K562 (cell line): ENCODE measurements around the gene TTC27. TPM values are rescaled to one million over a fixed set of nuclear protein-coding genes. Genes with fewer than 3 reads are reported as not detected.

Source experiments
- ATAC-seq: fragments of 200-7000 bp; cut with Tn5 transposase; 3 replicates; pipeline ENCODE4 v1.9.1; 2020; ENCODE audit warnings: moderate library complexity
- BruUV-seq: library from RNA; stranded (reverse); fragments of 400-500 nt; replicated peaks from 2 replicates; lab custom pipeline; 2021; lab: Mats Ljungman, UMichigan
- CTCF ChIA-PET: fragments of 300-600 bp; formaldehyde crosslinking; extraction: SDS; loops from one replicate; lab custom pipeline; 2021; ENCODE audit warnings: low intra/inter-chr PET ratio; lab: Yijun Ruan, JAX
- POLR2A ChIA-PET: fragments of 300-600, 350-650 bp; sonication (Branson Sonifier 250); formaldehyde crosslinking; extraction: SDS; loops from one replicate; lab custom pipeline; 2021; ENCODE audit warnings: antibody characterized with exemption, inconsistent platforms; lab: Yijun Ruan, JAX
- DNase-seq, 4 experiments: peaks; one replicate each; pipeline versions ENCODE4 v3.0.0 to v3.0.0-alpha.2; 2011 to 2018; ENCODE audit warnings: low spot score in 3 of 4, mixed read lengths in 3 of 4; ENCODE audit errors: extremely low read depth in 1 of 4
- FAIRE-seq: peaks from 2 replicates; lab custom pipeline; 2011; peaks lifted over from hg19 to GRCh38; lab: Jason Lieb, UNC
- H2AFZ ChIP-seq: 2 replicates; pipeline ENCODE4 v1.6.0; 2011; ENCODE audit warnings: low read depth, low read length, control low read depth, inconsistent platforms
- H3K27ac ChIP-seq: fragments of 200-600 bp; 3 replicates; pipeline ENCODE4 v1.8.0; 2011; ENCODE audit warnings: low read depth, mild to moderate bottlenecking, control low read depth, inconsistent platforms, low read length, moderate library complexity, mixed read lengths; ENCODE audit errors: extremely low read depth
- H3K27me3 ChIP-seq, 2 experiments: fragments of 300-600 bp in 1 of 2; 2 replicates in 1 of 2; 3 replicates in 1 of 2; pipeline versions ENCODE4 v1.6.0 to v1.8.0; 2011; ENCODE audit warnings: inconsistent platforms in 2 of 2, low read length in 2 of 2, mild to moderate bottlenecking in 1 of 2, mixed read lengths in 1 of 2, moderate library complexity in 1 of 2; ENCODE audit not compliant: control insufficient read depth in 2 of 2, insufficient read depth in 2 of 2
- H3K36me3 ChIP-seq: fragments of 300-600 bp; 3 replicates; pipeline ENCODE4 v1.8.0; 2011; ENCODE audit warnings: mild to moderate bottlenecking, low read length, inconsistent platforms; ENCODE audit not compliant: control insufficient read depth, insufficient read depth
- H3K4me1 ChIP-seq, 2 experiments: fragments of 200-600 bp in 1 of 2; replicated peaks in 1 of 2; 2 replicates in 1 of 2; 3 replicates in 1 of 2; pipeline versions ENCODE4 v1.5.1 to v1.8.0; 2011; ENCODE audit warnings: inconsistent platforms in 2 of 2, low read length in 2 of 2, mild to moderate bottlenecking in 1 of 2, mixed read lengths in 1 of 2, moderate library complexity in 1 of 2; ENCODE audit not compliant: control insufficient read depth in 2 of 2, insufficient read depth in 2 of 2
- H3K4me2 ChIP-seq: 2 replicates; pipeline ENCODE4 v1.6.1; 2011; ENCODE audit warnings: low read length, control low read depth, inconsistent platforms, mixed read lengths; ENCODE audit not compliant: insufficient read depth
- H3K4me3 ChIP-seq: fragments of 200-600 bp; sonication (generic), shearing (Covaris generic); 2 replicates; pipeline ENCODE4 v1.5.1; 2016; ENCODE audit warnings: control low read depth, inconsistent platforms
- H3K79me2 ChIP-seq: fragments of 200-600 bp; 3 replicates; pipeline ENCODE4 v1.8.0; 2011; ENCODE audit warnings: low read length, inconsistent platforms; ENCODE audit not compliant: control insufficient read depth, insufficient read depth
- H3K9ac ChIP-seq, 2 experiments: 2 replicates each; pipeline versions ENCODE4 v1.6.0 to v1.6.1; 2011; ENCODE audit warnings: low read depth in 2 of 2, low read length in 2 of 2, control low read depth in 1 of 2, inconsistent platforms in 1 of 2, mild to moderate bottlenecking in 1 of 2, mixed read lengths in 1 of 2; ENCODE audit not compliant: insufficient read depth in 1 of 2
- H3K9me1 ChIP-seq: one replicate; pipeline ENCODE4 v1.6.0; 2011; ENCODE audit warnings: inconsistent platforms, mild to moderate bottlenecking, low read length, moderate library complexity; ENCODE audit not compliant: control insufficient read depth, insufficient read depth
- H3K9me3 ChIP-seq: replicated peaks from 2 replicates; pipeline ENCODE4 v1.5.1; 2011; ENCODE audit warnings: low read depth, low read length, inconsistent platforms; ENCODE audit not compliant: control insufficient read depth, insufficient read depth
- H4K20me1 ChIP-seq: replicated peaks from 2 replicates; pipeline ENCODE4 v1.6.1; 2011; ENCODE audit warnings: low read length, inconsistent platforms, mixed read lengths; ENCODE audit not compliant: control insufficient read depth, insufficient read depth
- ARID2 ChIP-seq: fragments of 450-650 bp; IDR thresholded peaks from 2 replicates; pipeline ENCODE4 v1.6.1; 2017; ENCODE audit warnings: antibody characterized with exemption, mild to moderate bottlenecking
- BHLHE40 ChIP-seq: IDR thresholded peaks from 2 replicates; pipeline ENCODE4 v1.6.1; 2011; ENCODE audit warnings: low read length, improper control_type of control experiment
- DMBX1 ChIP-seq: fragments of 250-450 bp; sonication (Bioruptor Pico); IDR thresholded peaks from 2 replicates; pipeline ENCODE4 v1.8.0; 2022; ENCODE audit warnings: inconsistent platforms, mild to moderate bottlenecking, moderate library complexity, borderline replicate concordance
- ESRRB ChIP-seq: fragments of 250-450 bp; sonication (Bioruptor Pico); IDR thresholded peaks from 2 replicates; pipeline ENCODE4 v1.5.0; 2020; ENCODE audit warnings: mild to moderate bottlenecking, moderate library complexity, borderline replicate concordance
- GABPB1 ChIP-seq: sonication (generic); formaldehyde crosslinking; IDR thresholded peaks from 2 replicates; pipeline ENCODE4 v1.8.0; 2022; ENCODE audit warnings: mild to moderate bottlenecking, missing genetic modification reagents
- ILK ChIP-seq: fragments of 450-650 bp; IDR thresholded peaks from 2 replicates; pipeline ENCODE4 v1.6.1; 2016; ENCODE audit warnings: missing genetic modification characterization, low read depth, mild to moderate bottlenecking, missing compliant biosample characterization, moderate library complexity, borderline replicate concordance
- MAX ChIP-seq: sonication (generic); formaldehyde crosslinking; IDR thresholded peaks from 2 replicates; pipeline ENCODE4 v1.9.0; 2022; ENCODE audit warnings: mild to moderate bottlenecking, missing genetic modification reagents
- RBM25 ChIP-seq: fragments of 200-400 bp; formaldehyde crosslinking; IDR thresholded peaks from 2 replicates; pipeline ENCODE4 v1.6.1; 2018; ENCODE audit warnings: low read length, low read depth, moderate library complexity; ENCODE audit not compliant: severe bottlenecking
- SMARCE1 ChIP-seq: fragments of 450-650 bp; IDR thresholded peaks from 2 replicates; pipeline ENCODE4 v1.7.1; 2016; ENCODE audit warnings: mild to moderate bottlenecking
- TSC22D4 ChIP-seq: fragments of 450-650 bp; IDR thresholded peaks from 2 replicates; pipeline ENCODE4 v1.6.1; 2016; ENCODE audit warnings: missing genetic modification characterization, missing biosample characterization, control low read depth
- ZNF785 ChIP-seq: fragments of 250-450 bp; sonication (Bioruptor Pico); IDR thresholded peaks from 2 replicates; pipeline ENCODE4 v1.4.0; 2020; ENCODE audit warnings: mild to moderate bottlenecking
- WGBS: fragments of 100-300 bp; shearing (Covaris generic); methylation state at CpG from one replicate; pipeline ENCODE4 v1.1.6; 2016; ENCODE audit warnings: low coverage, mixed read lengths; ENCODE audit not compliant: insufficient coverage; ENCODE audit errors: missing lambda C conversion rate; 5-methylcytosine and 5-hydroxymethylcytosine counted together
- in situ Hi-C: fragments of 300-500 bp; cut with MboI; formaldehyde crosslinking; loops from 4 replicates; pipeline ENCODE4 v1.15.0; 2018; ENCODE audit warnings: inconsistent platforms, mixed read lengths
- intact Hi-C: fragments of 100-400 bp; cut with micrococcal nuclease; formaldehyde crosslinking; loops from 2 replicates; pipeline ENCODE4 v1.14.2; 2022
- polyA plus RNA-seq, 8 experiments: library from polyadenylated mRNA; depleted of rRNA in 4 of 8; stranded (reverse) in 5 of 8; unstranded in 3 of 8; fragments of >200 nt; fragmentation: Nextera tagmentation in 2 of 8; fragmentation: Illumina TruSeq in 1 of 8; extraction: Ambion mirVana in 2 of 8; extraction: Trizol in 1 of 8; gene quantifications; 2 replicates each; pipeline versions ENCODE4 v1.2.1 to v1.2.3, GENCODE V29; 2011 to 2014; ENCODE audit warnings: inconsistent platforms in 1 of 8, missing spikeins in 1 of 8
- total RNA-seq, 7 experiments: library from RNA; depleted of rRNA in 6 of 7; stranded (reverse); fragments of >200 nt in 6 of 7; fragmentation: Illumina TruSeq in 2 of 7; extraction: Trizol in 2 of 7; gene quantifications; 2 replicates each; pipeline versions ENCODE4 v1.2.1 to v1.2.3, GENCODE V29; 2011 to 2021; ENCODE audit warnings: low replicate concordance in 1 of 7
- TF ChIP-seq, protein P1 (sequence below): sonication (generic); formaldehyde crosslinking; IDR thresholded peaks from 2 replicates; pipeline ENCODE4 v1.8.1; 2023; ENCODE audit warnings: missing genetic modification reagents, mild to moderate bottlenecking, borderline replicate concordance

Gene TTC27
- total and polyA plus RNA-seq, 9 of the 15 experiments (the other 6 are each of a cell fraction or from before 2014, with no cell fraction given): 44.3 to 93.4 (median 57.3) TPM

DNA sequence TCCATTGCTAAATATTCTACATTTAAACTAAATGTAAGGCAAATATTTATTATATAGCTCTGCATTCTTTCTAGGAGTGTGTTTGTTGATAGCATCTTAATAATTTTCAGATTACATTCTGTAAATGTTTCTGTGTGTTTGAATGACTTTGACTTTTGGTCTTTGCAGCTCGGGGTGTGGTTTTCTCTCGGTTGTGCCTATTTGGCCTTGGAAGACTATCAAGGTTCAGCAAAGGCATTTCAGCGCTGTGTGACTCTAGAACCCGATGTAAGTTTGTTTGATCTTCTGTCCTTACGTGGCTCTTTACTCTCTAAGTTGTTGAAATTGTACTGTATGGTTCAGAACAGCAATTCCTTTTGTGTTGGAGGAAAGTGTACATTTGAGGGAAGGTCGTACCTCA is 149.9 kb downstream of the TTC27 start:
- TF ChIP-seq ARID2: no peak
- H3K4me1 ChIP-seq: no peaks in the 10 kb centered on the region; a peak in 1 of 5 replicates
- H4K20me1 ChIP-seq: no peaks in the 10 kb centered on the region
- ChIA-PET POLR2A (no interaction called here), CTCF (no interaction called here)
- H3K9me3 ChIP-seq: no peaks in the 10 kb centered on the region
- H2AFZ ChIP-seq: no peak overlapping the region
- intact Hi-C loops (no loop called here), in situ Hi-C loops (loop anchor here (5.0 kb wide), 1 partner anchor 250 kb away; no protein-coding TSS in a partner anchor)
- no peak for DNase-seq
- no peak for FAIRE-seq
- H3K4me2 ChIP-seq: no peak overlapping the region
- WGBS: 89% methylated on average over 6 of the region's 6 CpGs
- no peak for ATAC-seq
- no peaks in the 10 kb centered on the region for H3K9me1 ChIP-seq
- H3K9ac ChIP-seq: no peak overlapping the region
- H3K79me2 ChIP-seq: no peaks in the 10 kb centered on the region; the same call in 2 of the 3 replicates
- H3K27me3 ChIP-seq: no peaks in the 10 kb centered on the region
- no peak overlapping the region for H3K4me3 ChIP-seq
- no TSS peak for BruUV-seq
- H3K27ac ChIP-seq: no peak overlapping the region
- H3K36me3 ChIP-seq: peaks cover 18% of the 10 kb centered on the region; the same call in 2 of the 3 replicates

DNA sequence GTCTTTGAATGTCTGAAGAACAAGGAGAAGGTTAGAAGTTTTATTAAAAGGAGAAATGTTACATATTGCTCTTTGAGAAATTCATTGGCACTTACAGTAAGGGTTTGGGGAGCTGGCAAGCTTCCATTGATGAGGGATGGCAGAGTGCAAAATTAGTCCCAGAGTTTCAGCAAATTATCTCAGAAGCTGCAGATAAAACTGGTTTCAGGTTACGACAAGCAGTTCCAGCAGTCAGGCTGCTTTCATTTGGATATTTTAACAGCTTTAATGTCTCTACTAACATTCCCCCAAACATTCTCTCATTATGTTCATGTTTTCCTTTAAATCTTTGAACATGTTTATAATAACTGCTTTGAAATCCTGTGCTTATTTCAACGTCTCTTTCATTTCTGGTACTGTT is 153.1 kb downstream of the TTC27 start:
- ChIA-PET CTCF (no interaction called here), POLR2A (no interaction called here)
- no peak for DNase-seq
- in situ Hi-C loops (no loop called here), intact Hi-C loops (no loop called here)
- FAIRE-seq: no peak
- ATAC-seq: no peak
- H3K9ac ChIP-seq: no peak overlapping the region
- H3K27ac ChIP-seq: no peak overlapping the region
- no peaks in the 10 kb centered on the region for H3K9me3 ChIP-seq
- H3K4me3 ChIP-seq: no peak overlapping the region
- no peaks in the 10 kb centered on the region for H3K27me3 ChIP-seq
- no peaks in the 10 kb centered on the region for H3K9me1 ChIP-seq
- peaks cover 31% of the 10 kb centered on the region for H3K36me3 ChIP-seq
- H4K20me1 ChIP-seq: no peaks in the 10 kb centered on the region
- H3K4me2 ChIP-seq: no peak overlapping the region
- H2AFZ ChIP-seq: no peak overlapping the region
- no peaks in the 10 kb centered on the region for H3K79me2 ChIP-seq
- WGBS: 76% methylated on average over 2 of the region's 2 CpGs
- BruUV-seq: no TSS peak
- H3K4me1 ChIP-seq: no peaks in the 10 kb centered on the region
- TF ChIP-seq DMBX1 (CRISPR knock-in tag) (no peak), TSC22D4 (tag) (no peak), GABPB1 (no peak), BHLHE40 (no peak), ESRRB (CRISPR knock-in tag) (no peak), SMARCE1 (no peak), ZNF785 (CRISPR knock-in tag) (no peak), ILK (tag) (no peak), MAX (CRISPR knock-in tag) (no peak), RBM25 (no peak)
- TF ChIP-seq, protein P1, sequence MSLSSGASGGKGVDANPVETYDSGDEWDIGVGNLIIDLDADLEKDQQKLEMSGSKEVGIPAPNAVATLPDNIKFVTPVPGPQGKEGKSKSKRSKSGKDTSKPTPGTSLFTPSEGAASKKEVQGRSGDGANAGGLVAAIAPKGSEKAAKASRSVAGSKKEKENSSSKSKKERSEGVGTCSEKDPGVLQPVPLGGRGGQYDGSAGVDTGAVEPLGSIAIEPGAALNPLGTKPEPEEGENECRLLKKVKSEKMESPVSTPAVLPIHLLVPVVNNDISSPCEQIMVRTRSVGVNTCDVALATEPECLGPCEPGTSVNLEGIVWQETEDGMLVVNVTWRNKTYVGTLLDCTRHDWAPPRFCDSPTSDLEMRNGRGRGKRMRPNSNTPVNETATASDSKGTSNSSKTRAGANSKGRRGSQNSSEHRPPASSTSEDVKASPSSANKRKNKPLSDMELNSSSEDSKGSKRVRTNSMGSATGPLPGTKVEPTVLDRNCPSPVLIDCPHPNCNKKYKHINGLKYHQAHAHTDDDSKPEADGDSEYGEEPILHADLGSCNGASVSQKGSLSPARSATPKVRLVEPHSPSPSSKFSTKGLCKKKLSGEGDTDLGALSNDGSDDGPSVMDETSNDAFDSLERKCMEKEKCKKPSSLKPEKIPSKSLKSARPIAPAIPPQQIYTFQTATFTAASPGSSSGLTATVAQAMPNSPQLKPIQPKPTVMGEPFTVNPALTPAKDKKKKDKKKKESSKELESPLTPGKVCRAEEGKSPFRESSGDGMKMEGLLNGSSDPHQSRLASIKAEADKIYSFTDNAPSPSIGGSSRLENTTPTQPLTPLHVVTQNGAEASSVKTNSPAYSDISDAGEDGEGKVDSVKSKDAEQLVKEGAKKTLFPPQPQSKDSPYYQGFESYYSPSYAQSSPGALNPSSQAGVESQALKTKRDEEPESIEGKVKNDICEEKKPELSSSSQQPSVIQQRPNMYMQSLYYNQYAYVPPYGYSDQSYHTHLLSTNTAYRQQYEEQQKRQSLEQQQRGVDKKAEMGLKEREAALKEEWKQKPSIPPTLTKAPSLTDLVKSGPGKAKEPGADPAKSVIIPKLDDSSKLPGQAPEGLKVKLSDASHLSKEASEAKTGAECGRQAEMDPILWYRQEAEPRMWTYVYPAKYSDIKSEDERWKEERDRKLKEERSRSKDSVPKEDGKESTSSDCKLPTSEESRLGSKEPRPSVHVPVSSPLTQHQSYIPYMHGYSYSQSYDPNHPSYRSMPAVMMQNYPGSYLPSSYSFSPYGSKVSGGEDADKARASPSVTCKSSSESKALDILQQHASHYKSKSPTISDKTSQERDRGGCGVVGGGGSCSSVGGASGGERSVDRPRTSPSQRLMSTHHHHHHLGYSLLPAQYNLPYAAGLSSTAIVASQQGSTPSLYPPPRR (CRISPR knock-in tag): no peak
